ENCODE data around the gene ATP7B.

ATP7B gene

DNA sequence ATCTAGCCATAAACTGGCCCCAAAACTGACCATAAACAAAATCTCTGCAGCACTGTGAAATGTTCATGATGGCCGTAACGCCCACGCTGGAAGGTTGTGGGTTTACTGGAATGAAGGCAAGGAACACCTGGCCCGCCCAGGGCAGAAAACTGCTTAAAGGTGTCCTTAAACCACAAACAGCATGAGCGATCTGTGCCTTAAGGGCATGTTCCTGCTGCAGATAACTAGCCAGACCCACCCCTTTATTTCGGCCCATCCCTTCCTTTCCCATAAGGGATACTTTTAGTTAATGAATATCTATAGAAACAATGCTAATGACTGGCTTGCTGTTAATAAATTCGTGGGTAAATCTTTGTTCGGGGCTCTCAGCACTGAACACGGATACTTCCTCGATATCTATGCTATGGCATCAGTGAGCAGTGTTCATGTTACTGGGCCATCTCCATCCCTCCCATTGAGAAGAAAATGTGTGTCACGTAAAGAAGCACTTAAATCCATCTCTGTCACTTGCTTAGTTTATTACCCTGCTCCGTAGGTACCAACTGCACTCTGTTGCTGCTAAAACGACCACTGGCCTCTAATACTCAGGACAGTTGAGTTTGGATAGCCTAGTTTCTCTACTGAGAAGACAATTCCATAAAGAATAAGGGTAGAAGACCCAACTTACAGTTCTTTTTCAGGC is 5.3 kb downstream of the ATP7B start:
- no peak overlapping the region for H3K27ac ChIP-seq
- TF ChIP-seq, protein P1, sequence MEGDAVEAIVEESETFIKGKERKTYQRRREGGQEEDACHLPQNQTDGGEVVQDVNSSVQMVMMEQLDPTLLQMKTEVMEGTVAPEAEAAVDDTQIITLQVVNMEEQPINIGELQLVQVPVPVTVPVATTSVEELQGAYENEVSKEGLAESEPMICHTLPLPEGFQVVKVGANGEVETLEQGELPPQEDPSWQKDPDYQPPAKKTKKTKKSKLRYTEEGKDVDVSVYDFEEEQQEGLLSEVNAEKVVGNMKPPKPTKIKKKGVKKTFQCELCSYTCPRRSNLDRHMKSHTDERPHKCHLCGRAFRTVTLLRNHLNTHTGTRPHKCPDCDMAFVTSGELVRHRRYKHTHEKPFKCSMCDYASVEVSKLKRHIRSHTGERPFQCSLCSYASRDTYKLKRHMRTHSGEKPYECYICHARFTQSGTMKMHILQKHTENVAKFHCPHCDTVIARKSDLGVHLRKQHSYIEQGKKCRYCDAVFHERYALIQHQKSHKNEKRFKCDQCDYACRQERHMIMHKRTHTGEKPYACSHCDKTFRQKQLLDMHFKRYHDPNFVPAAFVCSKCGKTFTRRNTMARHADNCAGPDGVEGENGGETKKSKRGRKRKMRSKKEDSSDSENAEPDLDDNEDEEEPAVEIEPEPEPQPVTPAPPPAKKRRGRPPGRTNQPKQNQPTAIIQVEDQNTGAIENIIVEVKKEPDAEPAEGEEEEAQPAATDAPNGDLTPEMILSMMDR (conservative IDR thresholded peaks at IDR 0.05) = no peak

DNA sequence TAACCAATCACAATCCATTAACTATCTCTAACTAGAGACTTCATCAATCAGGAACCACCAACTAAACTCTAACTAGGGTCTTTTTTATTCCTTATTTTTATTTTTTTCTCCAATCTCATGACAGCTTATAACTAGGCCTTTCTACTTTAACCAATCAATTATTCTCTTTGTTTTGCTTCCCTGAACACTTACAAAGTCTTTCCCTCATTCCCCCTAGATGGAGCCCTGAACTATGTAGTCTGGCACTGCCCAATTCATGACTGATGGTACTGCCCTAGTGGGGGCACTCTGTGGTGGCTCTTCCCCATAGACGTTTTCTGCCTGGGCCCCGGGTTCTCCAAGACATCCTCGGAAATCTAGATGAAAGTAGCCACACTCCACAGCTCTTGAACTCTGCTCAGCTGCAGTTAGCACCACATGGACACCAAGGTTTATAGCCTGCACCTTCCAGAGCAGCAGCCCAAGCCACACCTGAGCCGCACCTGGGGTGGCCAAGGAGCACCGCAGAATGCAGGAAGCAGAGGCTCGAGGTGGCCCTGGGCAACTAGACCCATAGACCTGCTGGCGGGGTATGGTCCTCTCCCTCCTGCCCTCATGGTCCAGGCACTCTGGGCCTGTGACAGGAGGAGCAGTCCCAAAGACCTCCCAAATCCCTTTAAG is 6.6 kb downstream of the ATP7B start:
- TF ChIP-seq, protein P1 (conservative IDR thresholded peaks at IDR 0.05) = no peak
- peak overlapping the region; percentile 79 for H3K27ac ChIP-seq

DNA sequence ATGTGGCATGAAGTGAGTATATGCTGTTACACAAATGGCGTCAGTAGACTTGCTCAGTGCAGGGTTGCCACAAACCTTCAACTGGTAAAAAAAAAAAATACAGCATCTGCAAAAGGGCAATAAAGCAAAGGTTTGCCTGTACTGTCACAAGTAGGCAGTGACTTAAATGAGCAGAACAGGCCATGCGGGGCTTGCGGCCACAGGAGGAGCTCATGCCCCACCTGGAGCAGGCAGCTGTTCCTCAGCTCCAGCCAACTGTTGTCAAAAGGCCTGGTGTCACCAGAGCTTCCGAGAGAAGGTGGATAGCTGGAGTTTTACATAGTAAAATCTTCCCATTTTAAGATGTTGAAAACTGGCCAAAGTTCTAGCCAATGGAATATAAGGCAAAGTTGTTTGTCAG is 7.7 kb downstream of the ATP7B start:
- TF ChIP-seq, protein P1 (conservative IDR thresholded peaks at IDR 0.05) = no peak; the same call in 1 of the 2 replicates
- peak overlapping the region; percentile 79 for H3K27ac ChIP-seq

DNA sequence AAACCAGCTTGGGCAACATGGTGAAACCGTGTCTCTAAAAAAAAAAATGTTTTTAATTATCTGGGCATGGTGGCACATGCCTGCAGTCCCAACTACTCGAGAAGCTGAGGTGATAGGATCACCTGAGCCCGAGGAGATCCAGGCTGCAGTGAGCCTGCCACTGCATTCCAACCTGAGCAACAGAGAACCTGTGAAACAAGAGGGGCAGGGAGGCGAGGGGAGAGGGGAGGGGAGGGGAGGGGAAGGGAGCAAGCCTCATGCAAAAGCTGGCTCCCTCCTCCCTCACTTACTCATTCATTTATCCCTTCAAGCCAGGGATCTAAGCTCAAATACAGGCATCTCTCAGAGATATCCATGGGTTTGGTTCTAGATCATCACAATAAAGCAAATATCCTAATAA is 8.9 kb downstream of the ATP7B start:
- TF ChIP-seq, protein P1 (conservative IDR thresholded peaks at IDR 0.05) = no peak

DNA sequence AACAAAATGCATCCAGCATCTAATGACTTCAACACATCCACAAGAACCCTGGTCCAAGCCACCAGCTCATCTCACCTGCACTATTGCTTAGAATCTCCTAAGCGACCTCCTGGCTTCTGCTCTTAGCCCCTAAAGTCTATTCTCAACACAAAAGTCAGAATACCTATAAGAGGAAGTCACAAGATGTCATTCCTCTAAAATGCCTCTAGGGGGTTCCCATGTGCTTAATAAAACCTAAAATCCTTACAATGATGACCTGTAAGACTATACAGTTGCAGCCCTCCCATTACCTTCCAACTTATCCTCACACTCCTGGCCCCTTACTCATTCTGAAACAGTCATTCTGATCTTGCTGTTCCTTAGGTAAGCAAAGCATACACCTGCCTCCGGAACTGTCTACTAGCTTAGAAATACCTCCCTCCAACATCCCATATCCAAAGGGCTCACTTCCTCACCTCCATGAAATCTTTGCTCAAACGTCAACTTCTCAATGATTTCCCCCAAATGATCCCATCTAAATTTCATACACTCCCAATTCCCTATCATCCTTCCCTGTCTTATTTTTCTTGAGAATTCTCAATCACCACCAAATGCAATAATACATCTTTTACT is 10.0 kb downstream of the ATP7B start:
- peak overlapping the region; percentile 92 for H3K27ac ChIP-seq
- TF ChIP-seq, protein P1 (conservative IDR thresholded peaks at IDR 0.05) = peak; percentile 73

More for the DNA sequence above, 8.9 kb downstream of the ATP7B start:
- H3K27ac ChIP-seq = peak overlapping the region; percentile 79

DNA sequence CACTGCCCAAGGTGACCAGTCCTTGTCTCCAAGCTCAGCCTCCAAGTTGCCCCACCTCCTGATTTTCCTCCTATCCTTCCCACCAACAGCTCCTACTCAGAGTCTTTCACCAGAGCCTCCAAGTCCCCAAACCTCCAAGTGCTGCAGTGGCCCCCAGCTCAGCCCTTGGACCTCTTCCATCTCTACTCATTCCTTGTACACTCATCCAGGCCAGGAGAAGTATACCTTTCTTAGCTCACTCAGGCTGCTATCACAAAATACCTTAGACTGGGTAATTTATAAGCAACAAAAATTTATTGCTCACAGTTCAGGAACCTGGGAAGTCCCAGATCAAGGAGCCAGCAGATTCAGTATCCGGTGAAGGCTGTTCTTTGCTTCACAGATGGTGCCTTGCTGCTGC is 11.3 kb downstream of the ATP7B start:
- TF ChIP-seq, protein P1 (conservative IDR thresholded peaks at IDR 0.05) = no peak
- H3K27ac ChIP-seq = peak overlapping the region; percentile 92

DNA sequence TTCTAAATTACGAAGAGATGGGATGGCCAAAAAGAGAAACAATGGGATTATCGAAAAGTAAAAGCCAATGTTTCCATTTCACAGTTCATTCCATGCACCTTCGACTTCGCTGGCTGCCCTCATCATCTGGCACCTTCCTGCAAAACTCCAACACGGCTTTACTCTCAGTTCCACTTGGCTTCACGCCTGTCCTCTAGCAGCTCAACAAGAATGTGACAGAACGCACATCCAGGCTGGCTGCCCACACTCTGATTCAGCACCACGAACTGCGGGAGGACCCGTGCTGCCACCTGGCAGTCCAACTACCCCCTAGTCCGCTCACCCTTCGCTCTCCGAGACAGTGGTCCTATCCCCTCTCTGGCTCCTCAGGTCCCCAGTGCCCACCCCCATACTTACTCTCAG is 11.7 kb downstream of the ATP7B start:
- TF ChIP-seq, protein P1 (conservative IDR thresholded peaks at IDR 0.05) = no peak
- H3K27ac ChIP-seq = peak overlapping the region; percentile 92
